Measurements from ENCODE around the gene B9D2.

Gene B9D2

GRCh38 chr19:41344162-41344561 is 19.8 kb downstream of the B9D2 start:
- TF ChIP-seq CTCF (conservative IDR thresholded peaks at IDR 0.05; ENCODE audit: low read length): no peak
- no peak overlapping the region for H3K4me3 ChIP-seq (ENCODE audit: low read length)
- no peak for DNase-seq (ENCODE audit: low read depth)

- no peak for DNase-seq (ENCODE audit: low read depth)
- H3K4me3 ChIP-seq (ENCODE audit: low read length): no peak overlapping the region
- no peak for TF ChIP-seq CTCF (conservative IDR thresholded peaks at IDR 0.05; ENCODE audit: low read length)
Observed at GRCh38 chr19:41341669-41342490, 22.1 kb downstream of the B9D2 start.

- peak; percentile 80 for DNase-seq (ENCODE audit: low read depth)
- no peak for TF ChIP-seq CTCF (conservative IDR thresholded peaks at IDR 0.05; ENCODE audit: low read length)
- H3K4me3 ChIP-seq (ENCODE audit: low read length): no peak overlapping the region
Observed at GRCh38 chr19:41339936-41340335, 24.0 kb downstream of the B9D2 start.

- no peak for DNase-seq (ENCODE audit: low read depth)
- no peak for TF ChIP-seq CTCF (conservative IDR thresholded peaks at IDR 0.05; ENCODE audit: low read length)
- H3K4me3 ChIP-seq (ENCODE audit: low read length): no peak overlapping the region
Observed at GRCh38 chr19:41335467-41335866, 28.5 kb downstream of the B9D2 start.

- DNase-seq (ENCODE audit: low read depth): no peak
- H3K4me3 ChIP-seq (ENCODE audit: low read length): no peak overlapping the region
- no peak for TF ChIP-seq CTCF (conservative IDR thresholded peaks at IDR 0.05; ENCODE audit: low read length)
Observed at GRCh38 chr19:41334793-41335192, 29.2 kb downstream of the B9D2 start.

- TF ChIP-seq CTCF (conservative IDR thresholded peaks at IDR 0.05; ENCODE audit: low read length): no peak
- DNase-seq (ENCODE audit: low read depth): no peak
- no peak overlapping the region for H3K4me3 ChIP-seq (ENCODE audit: low read length)
Observed at GRCh38 chr19:41332468-41332867, 31.5 kb downstream of the B9D2 start.

- no peak for DNase-seq (ENCODE audit: low read depth)
- no peak overlapping the region for H3K4me3 ChIP-seq (ENCODE audit: low read length)
- no peak for TF ChIP-seq CTCF (conservative IDR thresholded peaks at IDR 0.05; ENCODE audit: low read length)
Observed at GRCh38 chr19:41332000-41332399, 31.9 kb downstream of the B9D2 start.
